KOPT-K1 (cell line): ENCODE measurements around the gene VOPP1.

Source experiments
- H3K27ac ChIP-seq: fragments of 200-600 bp; sonication (generic); 2 replicates; pipeline ENCODE4 v1.5.1; 2016; ENCODE audit warnings: antibody characterized with exemption, mild to moderate bottlenecking, low read depth, low read length; ENCODE audit not compliant: poor library complexity, severe bottlenecking
- H3K36me3 ChIP-seq: fragments of 200-600 bp; sonication (generic); 2 replicates; pipeline ENCODE4 v1.5.1; 2017; ENCODE audit warnings: antibody characterized with exemption, mild to moderate bottlenecking, low read length, moderate library complexity; ENCODE audit not compliant: insufficient read depth
- H3K9me3 ChIP-seq: fragments of 200-600 bp; sonication (generic); 2 replicates; pipeline ENCODE4 v1.5.1; 2017; ENCODE audit warnings: antibody characterized with exemption, low read length, mild to moderate bottlenecking; ENCODE audit not compliant: insufficient read depth, poor library complexity, severe bottlenecking

The VOPP1 gene

DNA sequence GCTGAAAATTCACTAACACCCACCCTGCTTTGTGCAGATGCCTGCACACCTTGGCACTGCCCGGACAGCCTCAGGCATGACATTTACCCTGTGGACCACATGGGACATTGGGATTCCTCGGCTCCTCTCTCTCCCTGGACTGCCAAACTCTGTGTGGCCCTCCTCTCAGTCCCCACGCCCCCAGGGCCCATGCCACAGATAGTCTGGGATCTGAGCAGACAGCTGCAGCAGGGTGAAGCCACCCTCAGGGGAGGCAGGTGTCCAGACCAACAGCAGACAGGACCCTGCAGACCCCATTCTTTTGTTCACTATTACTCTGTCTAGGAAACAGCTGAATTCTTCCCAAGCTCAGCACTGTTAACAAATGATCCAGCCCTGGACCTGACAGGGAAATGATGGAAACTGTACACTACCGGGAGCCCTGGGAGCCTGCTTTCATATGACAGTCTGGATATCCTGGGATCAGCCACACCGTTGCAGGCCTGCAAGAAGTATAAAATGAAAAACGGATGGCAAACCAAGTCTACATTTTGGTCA, 83.4 kb downstream of the VOPP1 start:
- Histone ChIP-seq H3K9me3 (no peaks in the 10 kb centered on the region), H3K27ac (no peak overlapping the region), H3K36me3 (peaks cover 27% of the 10 kb centered on the region)

DNA sequence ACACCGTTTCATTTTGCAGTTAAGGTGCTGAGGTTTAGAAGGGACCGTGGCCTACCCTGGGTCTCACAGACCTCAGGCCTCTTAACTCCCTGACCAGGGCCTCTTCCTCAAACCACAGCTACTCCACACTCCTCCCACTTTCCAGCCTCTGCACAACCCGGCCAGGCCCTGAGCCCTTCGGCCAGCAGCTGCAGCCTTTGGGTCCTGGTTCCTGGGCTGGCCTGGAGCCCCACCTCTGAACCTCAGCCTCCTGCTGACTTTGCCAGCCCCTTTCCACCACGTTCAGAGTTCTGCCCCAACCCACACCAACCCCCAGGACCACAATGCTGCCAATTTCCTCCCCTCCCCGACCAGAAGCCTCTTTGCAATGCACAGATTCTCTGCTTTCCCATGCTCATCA, 84.1 kb downstream of the VOPP1 start:
- peaks cover 27% of the 10 kb centered on the region for H3K36me3 ChIP-seq
- H3K9me3 ChIP-seq: no peaks in the 10 kb centered on the region
- H3K27ac ChIP-seq: no peak overlapping the region

DNA sequence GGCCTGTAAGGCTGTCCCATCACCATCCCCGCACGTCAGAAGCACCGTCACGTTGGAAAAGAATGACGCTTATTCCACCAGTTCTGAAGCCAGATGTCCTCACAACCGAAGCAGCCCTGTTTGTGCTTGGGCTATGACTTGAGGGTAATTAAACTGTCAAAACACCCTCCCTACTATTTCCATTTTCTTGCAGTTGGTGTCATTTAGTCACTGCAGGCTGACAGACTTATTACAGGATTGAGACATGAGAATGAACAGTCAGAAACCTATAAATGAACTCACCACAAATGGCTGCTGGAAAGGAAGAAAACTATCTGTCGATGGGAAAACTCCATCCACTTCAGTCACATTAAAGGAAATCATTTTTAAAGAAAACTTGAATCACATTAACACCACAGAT, 85.3 kb downstream of the VOPP1 start:
- H3K9me3 ChIP-seq: no peaks in the 10 kb centered on the region
- H3K36me3 ChIP-seq: peaks cover 27% of the 10 kb centered on the region
- H3K27ac ChIP-seq: no peak overlapping the region

DNA sequence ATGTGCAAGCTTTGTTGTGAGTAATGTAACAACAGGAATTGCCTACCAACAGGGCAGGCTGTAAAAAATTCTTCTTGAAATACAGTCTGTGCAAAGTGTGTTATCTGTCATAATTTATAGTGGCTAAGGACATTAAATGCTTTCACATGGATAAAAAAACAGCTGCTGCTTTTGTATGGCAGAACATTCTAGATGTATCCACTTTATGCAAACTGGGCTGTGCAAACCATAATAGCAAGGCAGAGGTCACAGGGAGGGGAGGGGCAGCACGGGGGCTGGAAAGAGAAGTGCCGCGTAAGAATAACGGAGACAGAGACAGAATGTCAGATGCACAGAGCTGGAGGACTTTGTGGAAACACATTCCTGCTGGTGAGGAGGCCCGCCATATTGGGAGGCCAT, 86.1 kb downstream of the VOPP1 start:
- Histone ChIP-seq H3K36me3 (peaks cover 23% of the 10 kb centered on the region), H3K27ac (no peak overlapping the region)

DNA sequence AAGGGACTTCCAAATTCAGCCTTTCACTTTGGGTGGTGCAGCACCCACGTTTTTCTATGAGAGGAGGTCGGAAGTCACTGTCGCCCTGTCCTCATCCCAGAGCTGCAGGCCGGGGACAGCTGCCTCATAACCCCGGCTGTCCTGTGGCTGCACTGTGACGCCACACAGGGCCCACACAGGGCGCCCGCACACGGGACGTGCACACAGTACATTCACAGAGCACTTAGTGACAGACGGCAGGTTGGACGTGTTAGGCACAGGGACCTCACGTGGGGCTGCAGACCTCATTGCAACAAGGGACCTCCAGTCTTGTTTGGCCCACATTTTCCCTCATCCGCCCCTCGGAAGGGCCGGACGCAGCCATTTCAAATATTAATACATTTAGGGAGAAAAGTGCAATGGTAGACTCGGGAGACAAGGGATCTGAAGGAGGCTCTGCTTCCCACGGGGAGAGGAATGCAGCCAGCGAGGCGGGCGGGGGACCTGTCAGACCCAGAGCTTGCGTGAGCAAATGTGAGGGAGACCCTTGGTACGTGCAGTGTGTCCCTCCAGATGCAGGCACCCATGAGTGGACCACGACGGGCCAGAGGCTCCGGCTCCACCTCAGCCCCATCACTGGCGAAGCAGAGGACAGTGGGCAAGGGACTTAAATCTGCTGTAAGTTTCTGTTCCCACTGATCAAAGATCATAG, 86.7 kb downstream of the VOPP1 start:
- no peak overlapping the region for H3K27ac ChIP-seq
- peaks cover 22% of the 10 kb centered on the region for H3K36me3 ChIP-seq
- H3K9me3 ChIP-seq: no peaks in the 10 kb centered on the region

More for the DNA sequence above, 86.1 kb downstream of the VOPP1 start:
- no peaks in the 10 kb centered on the region for H3K9me3 ChIP-seq

DNA sequence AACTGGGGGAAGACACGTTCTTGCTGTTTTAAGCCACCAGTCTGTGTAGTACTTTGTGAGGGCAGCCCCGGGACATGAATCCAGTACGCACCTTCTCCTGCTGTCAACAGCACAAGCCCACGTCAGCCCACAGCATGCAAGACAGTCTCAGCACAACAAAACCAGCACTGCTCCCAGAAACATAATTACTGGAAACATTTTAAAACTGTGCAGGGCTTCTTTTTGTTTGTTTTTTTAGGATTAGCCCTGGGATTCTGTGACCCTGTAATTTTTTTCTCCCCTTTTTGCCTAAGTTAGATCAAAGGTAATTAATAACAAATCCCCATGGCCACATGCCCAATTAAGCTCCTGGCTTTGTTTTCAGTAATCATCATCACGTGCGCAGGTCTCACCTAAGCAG, 87.5 kb downstream of the VOPP1 start:
- Histone ChIP-seq H3K9me3 (no peaks in the 10 kb centered on the region), H3K36me3 (peaks cover 17% of the 10 kb centered on the region), H3K27ac (no peak overlapping the region)

DNA sequence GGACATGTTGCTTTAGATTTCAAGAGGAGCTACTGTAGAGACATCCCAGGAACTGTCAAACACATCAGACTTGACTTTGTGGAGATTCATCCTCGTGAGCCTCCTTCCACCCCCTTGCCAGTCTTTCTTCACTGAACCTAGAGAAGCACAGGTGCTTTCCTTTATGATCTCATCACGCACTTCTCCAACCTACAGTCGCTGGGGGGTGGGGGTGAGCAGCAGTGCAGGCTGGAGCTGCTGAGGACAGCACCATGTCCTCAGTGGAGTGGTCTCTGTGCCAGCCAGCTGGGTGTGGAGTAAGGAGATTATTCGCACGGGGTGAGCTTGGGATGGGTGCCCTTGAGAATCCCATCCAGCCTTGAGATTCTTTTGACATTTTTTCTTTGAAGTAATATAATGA, 88.1 kb downstream of the VOPP1 start:
- H3K36me3 ChIP-seq: peaks cover 12% of the 10 kb centered on the region
- no peak overlapping the region for H3K27ac ChIP-seq
- no peaks in the 10 kb centered on the region for H3K9me3 ChIP-seq

DNA sequence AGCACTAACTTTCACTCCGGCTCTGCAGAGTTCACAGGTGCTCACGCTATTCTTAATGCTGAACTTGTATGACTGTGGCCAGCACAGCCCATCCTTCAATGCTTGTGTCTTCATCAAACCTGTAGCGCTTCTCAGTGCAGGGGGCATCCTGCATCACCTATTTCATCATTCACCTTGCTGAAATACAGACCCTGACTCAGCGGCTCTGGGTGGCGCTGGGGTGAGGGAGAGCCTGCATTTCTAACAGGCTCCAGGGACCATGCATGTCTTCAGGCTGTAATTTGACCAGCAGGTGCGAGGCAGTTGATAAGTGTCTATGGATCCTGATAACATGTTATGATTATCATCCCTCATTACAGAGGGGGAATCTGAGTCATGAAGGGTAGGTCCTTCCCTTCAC, 89.3 kb downstream of the VOPP1 start:
- Histone ChIP-seq H3K36me3 (peaks cover 5% of the 10 kb centered on the region; the same call in 1 of the 2 replicates), H3K9me3 (no peaks in the 10 kb centered on the region), H3K27ac (no peak overlapping the region)

DNA sequence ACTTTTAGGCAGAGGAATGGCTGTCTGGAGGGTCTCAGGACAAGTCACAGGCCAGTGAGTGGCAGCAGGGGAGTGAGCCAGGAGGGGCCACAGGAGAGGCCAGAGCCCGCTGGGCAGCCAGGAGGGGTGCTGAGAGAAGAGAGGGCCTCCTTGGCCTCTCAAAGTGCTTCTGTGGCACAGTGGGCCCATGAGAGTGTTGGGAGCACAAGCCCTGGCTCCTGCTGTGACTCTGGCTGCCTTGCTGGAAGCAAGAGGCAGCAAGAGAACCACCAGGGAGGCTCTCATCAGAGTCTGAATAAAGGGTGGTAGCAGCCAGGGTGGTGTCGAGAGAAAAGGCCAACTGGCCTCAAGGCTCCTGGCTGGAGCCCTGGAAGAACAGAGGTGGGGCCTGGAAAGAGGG, 91.1 kb downstream of the VOPP1 start:
- Histone ChIP-seq H3K36me3 (no peaks in the 10 kb centered on the region), H3K27ac (no peak overlapping the region), H3K9me3 (no peaks in the 10 kb centered on the region)

DNA sequence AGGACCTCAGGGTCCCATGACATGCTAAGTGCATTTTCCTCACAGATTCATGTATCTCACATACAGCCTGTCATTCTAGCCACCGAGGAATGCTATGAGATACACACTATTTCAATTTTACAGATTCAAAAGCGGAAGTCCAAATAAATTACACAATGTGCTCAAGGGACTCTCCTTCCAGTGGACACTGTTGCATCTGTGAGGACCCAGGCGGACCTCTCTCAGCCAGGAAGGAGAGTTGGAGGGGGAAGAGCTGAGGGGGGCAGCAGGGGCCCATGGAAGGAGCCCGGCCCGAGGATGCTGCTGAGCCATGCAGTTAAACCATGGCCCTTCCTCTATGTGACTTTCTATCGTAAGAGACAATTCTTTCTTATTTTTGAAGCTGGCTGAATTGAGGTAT, 93.6 kb downstream of the VOPP1 start:
- Histone ChIP-seq H3K27ac (no peak overlapping the region), H3K36me3 (no peaks in the 10 kb centered on the region)

DNA sequence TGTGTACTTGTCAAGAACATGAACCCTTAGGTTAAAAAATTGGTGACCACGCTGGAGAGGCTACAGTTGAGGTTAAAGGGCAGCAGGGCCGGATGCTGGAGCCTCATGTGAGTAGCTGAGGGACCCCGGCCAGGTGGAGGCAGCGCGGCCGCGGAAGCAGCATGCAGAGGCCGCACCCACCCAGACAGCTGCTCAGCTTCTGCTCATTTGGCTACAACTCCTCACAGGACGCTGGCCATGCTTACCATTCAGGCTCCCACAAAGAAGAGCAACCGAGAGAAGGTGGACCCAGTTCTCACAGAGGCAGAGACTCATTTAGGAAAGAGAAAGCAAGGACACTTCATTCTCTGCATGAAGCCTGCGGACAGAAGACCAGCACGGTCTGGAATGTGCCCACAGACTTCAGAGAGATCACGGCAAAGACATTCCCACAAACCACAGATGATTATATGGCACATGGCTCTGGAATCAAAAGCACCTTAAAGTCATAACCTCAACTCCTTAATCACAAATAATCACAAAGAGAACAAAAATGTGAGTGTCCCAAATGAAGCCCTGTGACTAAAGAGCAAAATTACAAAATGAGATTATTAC, 94.4 kb downstream of the VOPP1 start:
- H3K9me3 ChIP-seq: no peaks in the 10 kb centered on the region
- H3K36me3 ChIP-seq: no peaks in the 10 kb centered on the region
- H3K27ac ChIP-seq: no peak overlapping the region

More for the DNA sequence above, 93.6 kb downstream of the VOPP1 start:
- no peaks in the 10 kb centered on the region for H3K9me3 ChIP-seq

DNA sequence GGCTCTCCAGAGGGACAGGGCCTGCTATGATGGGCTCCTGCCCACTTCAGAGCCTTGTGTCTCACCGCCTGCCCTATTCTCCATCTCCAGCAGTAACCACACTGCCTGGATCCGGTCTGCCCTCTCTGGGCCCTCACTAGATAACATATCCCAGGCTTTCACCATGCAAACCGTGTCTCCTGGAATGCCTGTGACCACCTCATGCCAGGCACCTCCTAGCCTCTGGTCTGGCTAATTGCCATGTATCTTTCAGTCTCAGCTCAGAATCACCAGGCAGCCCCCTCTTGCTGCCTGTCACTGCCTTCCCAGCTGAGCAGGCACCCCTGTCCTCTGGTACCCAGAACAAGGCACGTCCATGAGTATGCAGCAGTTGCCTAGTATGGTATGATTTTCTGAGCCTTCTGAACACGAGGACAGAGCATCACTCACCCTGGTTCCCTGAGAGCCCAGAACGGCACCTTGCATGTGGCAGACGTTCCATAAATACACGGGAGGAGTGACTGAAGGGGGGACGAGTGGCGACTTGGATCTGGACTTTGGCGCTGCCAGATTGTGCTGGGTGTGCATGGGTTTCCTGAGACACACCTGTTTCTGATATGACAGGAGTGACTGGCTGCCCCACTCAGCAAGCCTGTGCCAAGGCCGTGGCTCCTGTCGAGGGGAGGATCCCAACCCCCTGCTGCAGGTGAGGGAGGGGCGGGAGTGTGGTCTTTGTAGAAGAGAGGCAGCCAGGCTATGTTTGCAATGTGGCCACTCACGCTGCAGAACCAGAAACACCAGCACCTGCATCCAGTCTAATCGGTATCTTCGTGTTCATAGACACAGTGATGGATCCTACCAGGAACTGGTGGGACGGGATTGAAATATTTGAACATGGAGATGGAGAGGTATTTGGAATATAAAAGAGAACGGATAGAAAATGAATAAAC, 95.2 kb downstream of the VOPP1 start:
- Histone ChIP-seq H3K9me3 (no peaks in the 10 kb centered on the region), H3K27ac (no peak overlapping the region), H3K36me3 (no peaks in the 10 kb centered on the region)

DNA sequence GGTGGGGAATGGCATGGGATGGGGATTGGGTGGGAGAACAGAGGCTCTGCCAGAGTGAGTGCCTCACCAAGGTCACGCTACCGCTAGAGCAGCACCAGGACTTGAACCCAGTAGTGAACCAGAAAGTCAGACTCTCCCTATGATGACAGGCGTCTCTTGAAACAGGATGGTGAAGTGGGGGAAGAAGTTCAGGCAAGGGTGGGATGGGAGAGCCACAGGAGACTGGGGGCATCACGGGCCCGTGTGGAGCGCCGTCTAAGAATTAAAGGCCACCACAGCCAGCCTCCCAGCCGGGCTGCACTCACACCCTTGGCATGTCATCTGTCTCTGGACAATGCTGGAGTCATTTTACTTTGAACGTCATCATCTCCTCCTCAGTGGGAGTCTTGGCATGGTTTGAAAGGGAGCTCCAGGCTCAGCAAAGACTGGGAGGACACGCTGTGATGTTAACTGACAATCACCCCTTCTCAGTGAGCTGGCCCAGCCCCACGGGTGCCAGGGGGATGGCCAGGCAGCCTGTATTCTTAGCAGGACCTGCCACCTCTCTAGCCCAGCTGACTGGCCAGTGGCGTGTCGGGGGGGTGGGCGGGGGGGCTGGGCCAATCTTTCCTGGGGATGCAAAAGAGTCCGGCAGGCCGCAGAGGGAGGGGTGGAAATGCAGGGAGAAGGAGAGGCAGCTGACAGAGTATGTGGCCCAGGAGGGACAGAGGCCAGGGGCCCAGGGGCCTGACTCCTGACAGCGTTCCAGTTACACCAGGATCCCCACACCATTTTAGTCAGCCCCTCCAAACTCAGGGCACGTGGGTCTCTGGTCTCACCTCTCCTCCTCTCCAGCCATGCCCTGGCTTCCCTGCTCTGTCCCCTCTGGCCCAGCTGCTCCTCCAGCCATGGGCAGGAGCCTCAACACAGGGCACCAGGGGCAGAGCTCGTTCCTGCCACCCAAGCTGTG, 96.2 kb downstream of the VOPP1 start:
- Histone ChIP-seq H3K36me3 (no peaks in the 10 kb centered on the region), H3K27ac (no peak overlapping the region), H3K9me3 (no peaks in the 10 kb centered on the region)
